GM20431 (cell line): ENCODE data around the gene IQSEC1.

ENCODE experiments used
- in situ Hi-C: fragments of 300-500 bp; cut with MseI, MboI; formaldehyde crosslinking; loops from one replicate; pipeline ENCODE4 v1.15.0; 2020; ENCODE audit warnings: low sequenced_read_pairs; ENCODE audit not compliant: unreplicated experiment

Gene IQSEC1

GRCh38 chr3:13054341-13055285 is 18.6 kb downstream of the IQSEC1 start:
- in situ Hi-C loops: no loop called here

DNA sequence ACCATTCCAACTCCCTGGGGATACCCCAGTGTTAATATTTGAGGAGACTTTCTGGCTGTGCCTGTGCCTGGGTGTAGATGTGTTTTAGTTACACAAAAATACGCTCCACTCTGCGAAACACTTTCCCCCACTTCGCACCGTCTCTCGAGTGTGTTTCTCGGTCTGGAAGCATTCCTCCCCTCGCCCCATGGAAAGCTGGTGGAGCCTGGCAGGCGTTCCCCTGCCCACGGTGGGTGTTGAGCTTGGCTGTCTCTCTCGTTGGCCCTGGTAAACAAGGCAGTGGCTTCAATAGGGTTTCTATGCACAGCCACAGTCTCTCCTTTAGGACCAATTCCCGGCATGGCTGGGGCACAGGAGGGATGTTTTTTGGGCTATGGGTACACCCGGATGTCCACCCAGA is 19.3 kb downstream of the IQSEC1 start:
- in situ Hi-C loops: no loop called here

- in situ Hi-C loops: no loop called here
Observed at GRCh38 chr3:13053420-13053819, 19.8 kb downstream of the IQSEC1 start.

DNA sequence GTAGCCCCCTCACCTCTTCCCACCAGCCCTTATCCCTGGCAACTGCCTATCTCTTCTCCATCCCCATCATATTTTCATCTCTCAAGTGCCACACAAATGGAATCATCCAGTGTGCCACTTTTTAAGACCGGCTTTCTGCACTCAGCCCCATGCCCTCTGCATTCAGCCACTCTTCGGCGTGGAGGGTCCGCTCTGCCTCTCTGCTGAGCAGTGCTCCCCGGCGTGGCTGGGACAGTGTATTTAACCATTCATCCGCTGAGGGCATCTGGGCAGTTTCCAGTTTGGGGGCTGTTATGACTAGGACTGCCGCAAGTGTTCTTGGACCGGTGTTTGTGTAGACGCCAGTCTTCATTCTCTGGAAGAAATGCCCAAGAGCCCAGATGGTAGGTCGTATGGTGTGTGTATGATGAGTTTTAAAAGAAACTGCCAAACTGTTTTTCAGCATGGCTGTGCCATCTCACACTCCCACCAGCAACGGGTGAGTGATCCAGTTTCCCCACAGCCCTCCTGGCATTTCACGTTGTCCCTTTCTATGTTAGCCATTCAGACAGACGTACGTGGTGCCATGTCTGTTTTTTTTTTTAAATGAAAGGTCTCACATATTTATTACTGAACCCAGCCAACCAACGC is 20.9 kb downstream of the IQSEC1 start:
- in situ Hi-C loops: no loop called here

- in situ Hi-C loops: no loop called here
Observed at GRCh38 chr3:13051581-13051980, 21.6 kb downstream of the IQSEC1 start.

DNA sequence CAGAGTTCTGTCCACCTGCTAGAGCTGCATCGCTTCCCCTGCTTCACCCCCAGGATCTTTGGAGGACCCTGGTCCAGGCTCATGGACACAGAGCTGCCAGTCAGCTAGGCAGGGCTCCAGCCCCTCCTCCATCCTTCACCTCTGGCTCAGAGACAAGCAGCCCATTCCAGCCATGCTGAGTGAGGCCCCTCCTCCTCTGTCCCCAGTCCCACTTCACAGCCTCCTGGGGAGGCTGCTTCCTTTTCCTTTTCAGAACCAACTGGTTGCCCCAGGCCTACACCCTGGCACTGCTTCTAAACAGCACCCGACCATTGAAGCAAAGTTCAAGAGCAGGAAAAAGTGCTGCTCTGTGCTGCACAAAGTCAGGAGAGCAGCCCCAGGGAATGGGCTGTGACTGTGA is 22.2 kb downstream of the IQSEC1 start:
- in situ Hi-C loops: no loop called here

- in situ Hi-C loops: no loop called here
Observed at GRCh38 chr3:13050446-13050845, 22.8 kb downstream of the IQSEC1 start.

GRCh38 chr3:13049400-13049799 is 23.8 kb downstream of the IQSEC1 start:
- in situ Hi-C loops: no loop called here

DNA sequence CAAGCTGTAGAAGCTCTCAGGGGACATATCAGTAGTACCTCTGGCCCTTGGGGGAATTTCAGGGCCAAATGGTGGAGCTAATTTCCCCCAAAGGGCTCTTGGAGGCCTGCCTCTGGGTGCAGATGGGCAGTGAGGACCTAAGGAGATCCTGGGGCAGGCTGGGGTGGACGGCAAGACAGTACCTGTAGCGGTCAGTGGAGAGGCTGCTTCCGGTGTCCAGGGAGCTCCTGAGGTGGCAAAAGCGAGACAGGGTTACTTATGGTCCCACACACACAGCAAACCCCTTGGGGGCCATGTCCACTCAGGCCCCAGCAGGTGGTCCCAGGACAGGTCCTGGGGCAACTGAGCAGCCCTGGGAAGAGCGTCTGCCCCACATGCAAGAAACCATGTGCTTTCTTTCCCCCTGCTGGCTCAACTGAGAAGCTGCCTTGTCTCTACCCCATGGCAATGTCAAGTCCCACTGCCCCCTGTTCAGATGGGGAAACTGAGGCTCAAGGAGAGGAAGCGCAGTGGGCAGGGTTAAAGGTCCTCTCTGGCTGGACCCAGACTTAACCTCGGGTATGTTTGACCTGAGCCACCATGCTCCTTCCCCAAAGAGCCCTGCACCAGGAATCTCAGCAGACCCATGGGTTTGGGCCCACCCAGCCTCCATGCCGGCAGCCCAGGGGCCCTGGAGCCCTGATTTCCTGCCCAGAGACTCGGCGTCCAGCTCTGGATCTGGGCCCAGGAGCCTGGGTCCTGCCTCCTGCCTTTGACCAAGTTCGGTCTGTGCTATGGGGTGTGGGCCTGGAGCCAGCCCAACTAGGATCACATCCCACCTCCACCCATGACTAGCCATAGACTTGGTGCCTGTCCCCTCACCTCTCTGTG is 25.7 kb downstream of the IQSEC1 start:
- in situ Hi-C loops: no loop called here

DNA sequence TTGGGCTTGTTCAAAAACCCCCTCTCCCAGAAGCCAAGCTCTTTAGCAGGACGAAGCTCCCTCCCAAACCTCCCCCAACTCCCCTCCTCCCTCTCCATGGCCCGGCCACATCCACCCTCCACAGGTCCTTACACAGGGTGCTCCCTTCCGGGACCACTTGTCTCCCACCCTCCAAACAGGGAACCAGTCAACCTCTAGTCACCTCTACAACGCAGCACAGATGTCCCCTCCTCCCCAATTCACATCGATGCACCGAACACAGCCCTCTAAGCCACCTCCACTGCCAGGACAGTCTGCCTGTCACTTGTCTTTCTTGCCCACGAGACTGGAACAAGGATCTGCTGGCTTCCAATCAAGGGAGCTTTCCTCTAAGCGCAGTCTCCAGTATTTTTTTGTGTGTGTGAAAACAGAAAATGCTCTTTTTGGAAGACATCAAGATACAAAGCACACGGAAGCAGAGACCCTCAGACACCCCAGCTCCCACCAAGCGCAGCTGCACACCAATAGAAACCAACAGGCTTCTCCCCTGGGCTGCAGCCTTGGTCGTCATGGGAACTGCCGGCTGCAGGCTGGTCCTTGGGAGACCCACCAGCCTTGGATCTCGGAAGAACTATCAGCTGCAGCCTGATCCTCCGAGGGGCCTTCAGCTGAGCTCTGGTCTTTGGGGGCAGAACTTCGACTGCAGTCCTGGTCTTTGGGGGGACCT is 26.5 kb downstream of the IQSEC1 start:
- in situ Hi-C loops: no loop called here

DNA sequence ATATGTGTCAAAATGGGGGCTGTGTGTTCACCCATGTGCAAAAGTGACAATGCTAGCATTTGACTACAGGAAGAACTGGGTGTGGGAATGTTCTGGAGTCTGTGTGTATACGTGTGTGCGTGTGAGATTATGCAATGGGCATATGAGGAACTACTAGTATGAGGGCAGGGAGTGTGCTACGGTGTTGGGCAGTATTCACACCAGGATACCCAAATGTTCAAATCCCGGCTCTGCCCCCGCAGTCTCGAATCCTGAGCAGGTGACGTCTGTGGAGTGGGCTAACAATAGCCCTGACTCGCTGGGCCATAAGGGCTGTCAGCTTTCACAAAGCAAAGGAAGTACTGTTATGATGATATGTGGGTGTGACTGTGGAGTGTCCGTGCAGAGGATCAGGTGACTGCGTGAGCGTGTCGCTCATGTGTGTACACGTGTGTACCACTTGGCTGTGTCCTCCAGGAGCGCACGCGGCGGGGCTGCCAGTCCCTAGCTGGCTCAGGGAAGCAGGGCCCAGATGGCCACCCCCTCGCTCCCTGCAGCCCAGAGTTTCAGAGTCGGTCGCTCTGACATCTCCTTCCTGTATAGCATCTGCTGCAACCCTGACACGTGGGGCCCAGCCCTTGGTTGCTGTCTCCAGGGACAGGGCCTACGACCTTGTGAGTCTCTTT is 27.2 kb downstream of the IQSEC1 start:
- in situ Hi-C loops: no loop called here

- in situ Hi-C loops: no loop called here
Observed at GRCh38 chr3:13045241-13045903, 27.9 kb downstream of the IQSEC1 start.

DNA sequence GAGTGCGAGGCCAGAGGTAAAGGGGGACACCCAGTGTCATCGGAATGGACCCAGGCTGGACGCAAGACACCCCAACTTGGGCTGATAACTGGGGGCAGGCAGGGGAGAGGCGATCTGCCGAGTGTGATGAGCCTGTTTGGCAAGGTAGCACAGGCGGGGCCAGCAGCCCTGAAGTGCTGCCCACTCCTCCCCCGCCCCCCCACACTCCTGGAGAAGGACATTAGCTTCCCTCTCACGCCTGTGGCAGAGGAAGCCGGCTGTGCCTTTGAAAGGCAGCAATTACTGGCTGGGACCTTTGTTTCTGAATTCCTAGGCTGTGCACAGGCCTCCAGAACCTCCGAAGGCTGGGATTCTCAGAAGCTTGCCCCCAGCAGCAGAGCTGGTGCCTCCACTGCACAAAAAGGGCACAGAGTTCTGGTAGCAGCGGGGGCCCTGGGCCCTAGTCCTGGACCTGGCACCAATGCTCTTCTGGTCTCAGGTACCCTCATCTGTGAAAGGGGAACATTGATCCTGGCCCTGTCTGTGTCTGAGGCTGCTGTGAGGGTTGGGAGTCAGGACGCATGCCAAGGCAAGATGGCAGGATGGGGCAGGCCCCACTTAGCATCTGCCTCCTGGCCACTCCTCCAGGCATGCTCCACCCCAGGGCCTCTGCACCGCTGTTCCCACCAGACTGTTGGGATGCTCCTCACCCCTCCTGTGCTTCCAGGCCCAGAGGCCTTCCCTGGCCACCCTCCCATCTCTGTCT is 28.6 kb downstream of the IQSEC1 start:
- in situ Hi-C loops: no loop called here

- in situ Hi-C loops: no loop called here
Observed at GRCh38 chr3:13043656-13044055, 29.6 kb downstream of the IQSEC1 start.

GRCh38 chr3:13042715-13043271 is 30.4 kb downstream of the IQSEC1 start:
- in situ Hi-C loops: no loop called here

DNA sequence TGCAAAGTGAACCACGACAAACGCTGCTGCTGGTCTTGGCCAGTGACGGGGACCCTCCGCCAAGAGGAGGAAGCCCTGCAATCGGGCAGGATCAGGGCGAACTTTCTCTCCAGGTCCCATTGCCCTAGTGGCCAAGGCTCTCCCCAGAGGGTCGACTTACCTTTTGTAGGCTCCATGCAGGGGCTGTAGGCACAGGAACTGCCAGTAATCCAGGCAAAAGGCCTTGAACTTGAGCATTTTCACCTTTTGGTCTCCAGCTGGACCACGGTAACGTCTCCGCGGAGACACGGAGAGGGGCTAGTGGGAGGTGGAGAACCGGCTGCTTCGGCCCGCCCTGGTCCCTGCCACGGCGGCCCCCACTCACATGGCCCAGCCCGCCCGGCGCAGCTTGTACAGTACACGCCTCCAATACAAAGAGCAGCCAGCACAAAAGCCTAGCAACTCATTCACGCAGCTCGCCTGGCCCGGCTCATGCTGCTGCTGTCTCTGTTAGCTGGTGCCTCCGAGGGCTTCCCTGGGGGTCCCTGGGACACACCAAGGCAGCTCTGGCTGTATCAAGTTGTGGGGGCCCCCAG is 31.0 kb downstream of the IQSEC1 start:
- in situ Hi-C loops: no loop called here

DNA sequence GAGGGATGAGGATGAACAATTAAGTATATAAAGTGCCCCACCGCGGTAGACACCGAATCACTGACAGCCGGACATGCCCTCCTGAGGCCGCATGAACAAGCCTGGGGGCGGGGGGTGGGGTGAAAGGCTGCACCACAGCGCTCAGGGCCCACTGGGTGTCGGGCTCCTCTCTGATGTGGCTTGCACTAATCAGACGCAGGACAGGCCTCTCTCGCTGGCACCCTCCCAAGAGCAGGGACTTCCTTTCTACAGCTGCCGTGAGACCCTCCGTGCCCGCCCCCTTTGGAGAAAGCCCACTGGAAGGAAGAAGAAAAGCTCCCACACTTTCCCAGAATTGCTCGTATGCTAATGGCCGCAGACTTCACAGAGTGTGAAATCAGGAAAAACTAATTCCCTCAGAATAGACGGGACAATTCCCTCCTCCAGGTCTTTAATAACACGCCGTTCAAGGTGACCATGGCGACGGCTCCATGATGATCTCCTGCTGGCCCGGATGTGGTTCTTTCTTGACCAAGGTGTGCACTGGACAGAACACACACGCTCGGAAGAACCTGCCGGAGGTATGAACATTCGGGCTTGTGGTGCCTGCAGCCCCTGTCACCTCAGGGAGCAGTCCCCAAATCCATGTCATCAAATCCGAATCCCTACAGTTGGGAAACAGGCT is 32.0 kb downstream of the IQSEC1 start:
- in situ Hi-C loops: no loop called here
